HG03469 (cell line): ENCODE results near the gene TPPP2.
"Not testable (repeated sequence)": the region's sequence is repeated elsewhere in the genome, so short reads cannot be mapped to it uniquely, and the experiment has no call there.

Experiments
- ATAC-seq: cut with Tn5 transposase; IDR thresholded peaks from one replicate; pipeline ENCODE4 v1.9.1; 2021; ENCODE audit warnings: mild to moderate bottlenecking, moderate library complexity, moderate number of reproducible peaks; ENCODE audit not compliant: unreplicated experiment

TPPP2 gene

DNA sequence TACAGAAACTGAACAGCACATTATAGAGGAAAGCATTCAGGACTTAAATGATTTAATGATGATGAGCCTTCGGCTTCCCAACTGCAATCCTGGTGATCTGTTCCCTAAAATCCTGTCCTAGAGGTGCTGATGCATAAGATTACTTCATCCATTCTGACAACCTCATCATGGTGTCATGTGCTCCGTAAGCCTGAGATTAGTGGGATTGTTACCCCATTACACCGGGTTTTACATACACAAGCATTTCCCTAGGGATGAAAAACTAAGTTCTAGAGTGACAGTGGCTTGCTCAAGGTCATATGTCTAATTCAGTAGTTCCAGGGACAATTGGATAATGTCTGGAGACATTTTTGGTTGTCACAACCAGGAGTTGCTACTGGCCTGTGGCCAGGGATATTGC, 7.1 kb downstream of the TPPP2 start:
- ATAC-seq: no peak

DNA sequence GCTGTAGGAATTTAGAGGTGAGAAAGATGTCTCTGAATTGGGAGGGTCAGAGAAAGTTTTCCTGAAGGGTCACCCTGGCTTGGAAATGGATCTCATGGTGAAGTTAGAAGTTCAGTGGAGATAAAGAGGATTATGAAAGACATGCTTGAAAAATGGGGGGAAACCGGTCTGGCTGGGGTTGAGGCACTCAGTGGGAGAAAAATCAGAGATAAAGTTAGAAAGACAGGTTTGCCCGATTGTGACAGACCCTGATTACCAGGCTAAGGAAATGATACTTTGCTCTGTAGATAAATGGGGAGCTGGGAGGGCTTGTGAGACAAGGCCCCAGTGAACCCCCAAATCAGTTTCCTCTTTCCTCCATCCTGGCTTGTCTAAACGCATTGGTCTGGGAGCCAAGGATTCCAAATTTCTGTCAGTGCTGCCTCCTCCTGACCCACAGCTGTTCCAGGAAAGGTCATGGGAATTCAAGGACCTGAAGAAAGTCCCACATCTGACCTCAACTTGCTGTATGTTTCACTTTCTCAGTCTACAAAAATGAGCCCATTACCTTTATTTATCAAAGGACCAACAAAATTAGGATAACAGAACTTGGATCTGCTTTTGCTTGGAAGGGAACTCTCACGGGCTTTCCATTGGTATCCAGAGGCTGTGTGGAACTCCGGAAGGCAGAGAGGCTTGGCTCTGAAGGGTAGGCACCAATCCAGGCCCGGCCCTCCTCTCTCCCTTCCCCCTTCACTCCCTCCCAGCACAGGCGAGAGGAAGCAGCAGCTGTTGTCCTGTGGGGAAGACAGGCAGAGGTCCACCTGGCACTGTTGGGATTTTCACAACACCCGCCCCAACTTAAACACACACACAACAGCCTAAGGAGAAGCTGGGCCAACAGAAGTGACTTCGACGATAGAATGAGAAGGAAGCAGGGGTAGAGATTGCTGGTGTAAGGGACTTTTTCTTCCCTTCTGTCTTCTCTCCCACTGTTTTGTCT, 8.7 kb downstream of the TPPP2 start:
- ATAC-seq: no peak

DNA sequence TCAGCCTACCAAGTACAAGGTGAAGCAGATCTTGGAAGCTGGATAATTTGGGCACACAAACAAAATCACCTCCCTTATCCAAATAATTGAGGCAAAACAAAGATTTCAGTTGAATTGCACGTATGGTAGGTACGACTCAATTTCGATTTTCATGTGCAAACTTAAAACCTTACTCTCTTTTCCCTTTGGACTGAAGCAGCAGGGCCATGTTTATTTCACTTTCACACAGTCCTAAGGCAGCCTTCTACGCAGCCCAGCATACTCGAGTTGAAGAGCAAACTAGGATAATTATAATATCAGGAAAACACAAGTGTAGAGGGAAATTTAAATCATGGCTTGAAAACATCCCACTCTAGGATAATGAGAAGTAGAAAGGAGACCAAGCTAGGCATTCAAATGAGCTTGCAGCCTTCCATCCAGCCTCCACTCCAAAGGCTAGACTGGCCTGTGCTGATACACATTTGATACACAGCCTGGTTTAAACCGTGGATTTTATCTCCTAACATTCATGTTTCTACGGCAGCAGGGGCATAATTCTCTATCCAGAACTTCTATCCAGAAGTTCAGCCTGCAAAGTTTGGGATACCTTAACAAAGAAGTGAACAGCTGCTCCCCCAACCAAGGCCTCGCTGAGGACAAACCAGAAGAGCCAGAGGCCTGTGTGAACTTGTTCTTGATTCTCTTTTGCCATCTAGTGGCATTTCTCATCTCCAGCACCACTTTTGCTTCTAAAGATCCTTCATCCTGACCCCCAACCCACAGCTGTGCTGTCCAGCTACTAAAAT, 9.8 kb downstream of the TPPP2 start:
- no peak for ATAC-seq

DNA sequence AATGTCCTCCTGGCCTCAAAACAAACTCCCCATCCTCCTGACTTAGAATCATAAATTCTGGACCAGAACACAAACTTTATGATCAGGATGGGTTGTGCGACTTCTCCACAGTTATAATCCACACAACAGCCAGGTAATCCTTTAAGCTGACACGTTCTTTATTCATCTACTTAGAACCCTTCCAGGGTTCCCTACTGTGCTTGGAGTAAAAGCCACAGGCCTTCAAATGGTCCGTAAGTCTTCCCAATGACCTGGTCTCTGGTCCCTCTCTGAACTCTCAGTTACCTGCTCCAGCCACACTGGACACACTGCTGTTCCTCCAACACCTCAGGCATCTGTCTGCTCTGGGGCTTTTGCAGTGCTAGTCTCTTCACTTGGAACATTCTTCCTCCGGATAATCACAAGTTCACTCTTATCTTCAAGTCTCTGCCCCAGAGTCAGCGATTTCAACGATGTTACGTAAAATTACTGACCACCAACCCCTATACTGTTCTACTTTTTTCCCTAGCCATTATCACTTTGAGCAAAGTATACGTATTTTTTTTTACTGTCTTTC, 10.4 kb downstream of the TPPP2 start:
- no peak for ATAC-seq

DNA sequence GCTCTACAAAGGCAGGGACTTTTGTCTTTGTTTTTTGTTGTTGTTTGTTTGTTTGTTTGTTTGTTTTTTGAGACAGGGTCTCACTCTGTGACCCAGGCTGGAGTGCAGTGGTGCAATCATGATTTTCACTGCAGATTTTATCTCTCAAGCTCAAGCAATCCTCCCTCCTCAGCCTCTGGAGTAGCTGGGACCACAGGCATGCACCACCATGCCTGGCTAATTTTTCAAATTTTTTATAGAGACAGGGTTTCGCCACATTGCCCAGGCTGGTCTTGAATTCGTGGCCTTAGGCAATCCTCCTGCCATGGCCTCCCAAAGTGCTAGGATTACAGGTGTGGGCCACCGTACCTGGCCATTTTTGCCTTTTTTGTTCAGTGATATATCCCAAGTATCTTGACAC, 10.9 kb downstream of the TPPP2 start:
- ATAC-seq: not testable (repeated sequence)

DNA sequence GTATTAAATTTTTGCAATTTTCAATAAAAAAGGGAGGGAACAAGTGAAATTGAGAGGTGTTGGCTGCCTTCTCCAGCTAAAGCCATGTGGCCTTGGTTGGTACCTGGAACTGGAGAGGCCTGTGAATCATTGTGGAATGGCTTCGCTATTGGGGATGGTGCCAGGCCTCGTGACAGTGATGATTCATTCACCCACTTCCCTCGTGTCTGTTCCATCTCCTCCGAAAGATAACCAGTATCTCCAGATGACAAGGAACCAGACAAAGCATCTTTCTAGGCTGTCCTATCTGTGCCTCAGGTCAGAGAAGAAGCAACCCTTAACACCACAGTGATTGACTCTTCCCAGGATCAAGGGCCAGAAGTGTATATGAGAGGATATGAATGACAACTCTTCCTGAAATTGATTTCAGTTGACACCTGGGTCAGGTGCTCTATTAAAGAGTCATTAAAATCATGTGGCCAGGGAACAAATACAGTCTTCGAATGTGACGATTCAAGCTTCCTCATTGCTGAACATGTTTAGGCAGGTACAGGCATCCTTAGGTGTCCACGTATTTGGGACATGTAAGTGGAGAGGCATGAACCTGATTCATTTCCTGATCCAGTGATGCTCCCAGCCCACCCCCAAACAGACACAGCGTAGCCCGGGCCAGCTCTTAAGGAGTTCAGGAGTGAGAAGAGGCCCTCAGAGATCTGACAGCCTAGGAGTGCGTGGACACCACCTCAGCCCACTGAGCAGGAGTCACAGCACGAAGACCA, 11.8 kb downstream of the TPPP2 start, which contains the start of gene RNASE7:
RNASE7 (plus strand) TSS at position 687 of the 758 bp plus-strand sequence. CDS start 631 bp downstream, outside the sequence.
- ATAC-seq: no peak

DNA sequence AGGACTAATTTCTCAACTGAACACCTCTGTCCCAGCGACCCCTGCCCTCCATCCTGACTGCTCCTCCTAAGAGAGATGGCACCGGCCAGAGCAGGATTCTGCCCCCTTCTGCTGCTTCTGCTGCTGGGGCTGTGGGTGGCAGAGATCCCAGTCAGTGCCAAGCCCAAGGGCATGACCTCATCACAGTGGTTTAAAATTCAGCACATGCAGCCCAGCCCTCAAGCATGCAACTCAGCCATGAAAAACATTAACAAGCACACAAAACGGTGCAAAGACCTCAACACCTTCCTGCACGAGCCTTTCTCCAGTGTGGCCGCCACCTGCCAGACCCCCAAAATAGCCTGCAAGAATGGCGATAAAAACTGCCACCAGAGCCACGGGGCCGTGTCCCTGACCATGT, 12.9 kb downstream of the TPPP2 start:
- no peak for ATAC-seq

DNA sequence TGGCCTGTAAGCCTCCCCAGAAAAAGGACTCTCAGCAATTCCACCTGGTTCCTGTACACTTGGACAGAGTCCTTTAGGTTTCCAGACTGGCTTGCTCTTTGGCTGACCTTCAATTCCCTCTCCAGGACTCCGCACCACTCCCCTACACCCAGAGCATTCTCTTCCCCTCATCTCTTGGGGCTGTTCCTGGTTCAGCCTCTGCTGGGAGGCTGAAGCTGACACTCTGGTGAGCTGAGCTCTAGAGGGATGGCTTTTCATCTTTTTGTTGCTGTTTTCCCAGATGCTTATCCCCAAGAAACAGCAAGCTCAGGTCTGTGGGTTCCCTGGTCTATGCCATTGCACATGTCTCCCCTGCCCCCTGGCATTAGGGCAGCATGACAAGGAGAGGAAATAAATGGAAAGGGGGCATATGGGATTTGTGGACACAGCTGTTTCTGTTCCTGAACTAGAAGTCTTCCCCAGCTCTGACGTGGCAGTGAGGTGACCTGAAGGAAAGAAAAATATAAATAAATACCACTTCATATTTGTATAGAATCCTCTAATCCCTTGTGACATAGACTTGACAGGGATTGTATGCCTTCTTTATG, 13.5 kb downstream of the TPPP2 start:
- ATAC-seq: no peak

DNA sequence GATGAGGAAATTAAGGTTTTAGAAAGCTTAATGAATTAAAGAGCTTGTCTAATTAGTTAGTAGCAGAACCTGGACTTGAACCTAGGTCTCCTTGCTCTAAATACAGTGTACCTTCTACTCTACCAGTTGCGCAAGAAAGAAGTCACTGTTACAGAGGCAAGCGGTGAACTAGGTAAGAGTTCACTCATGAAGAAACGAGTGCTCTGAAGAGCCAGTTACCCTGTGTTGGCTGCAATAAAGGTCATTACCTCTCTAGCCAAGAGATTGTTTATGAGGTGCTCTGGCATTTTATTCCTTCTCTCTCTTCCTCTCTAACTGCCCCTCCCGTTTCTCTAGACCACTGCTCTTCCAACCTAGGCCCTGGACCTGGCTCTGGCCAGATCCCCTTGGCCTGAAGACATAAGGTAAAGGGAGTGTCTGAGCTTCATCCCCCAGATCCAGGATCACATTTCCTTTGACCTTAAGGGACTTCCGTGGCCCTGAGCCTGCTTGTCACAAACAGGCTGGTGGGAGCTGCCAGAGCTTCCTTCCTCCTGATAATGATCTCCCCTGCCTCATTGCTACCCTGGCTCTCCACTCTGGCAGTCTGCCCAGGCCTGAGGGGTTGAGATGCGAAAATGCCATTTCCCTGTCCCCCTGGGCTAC, 14.1 kb downstream of the TPPP2 start:
- ATAC-seq: no peak

DNA sequence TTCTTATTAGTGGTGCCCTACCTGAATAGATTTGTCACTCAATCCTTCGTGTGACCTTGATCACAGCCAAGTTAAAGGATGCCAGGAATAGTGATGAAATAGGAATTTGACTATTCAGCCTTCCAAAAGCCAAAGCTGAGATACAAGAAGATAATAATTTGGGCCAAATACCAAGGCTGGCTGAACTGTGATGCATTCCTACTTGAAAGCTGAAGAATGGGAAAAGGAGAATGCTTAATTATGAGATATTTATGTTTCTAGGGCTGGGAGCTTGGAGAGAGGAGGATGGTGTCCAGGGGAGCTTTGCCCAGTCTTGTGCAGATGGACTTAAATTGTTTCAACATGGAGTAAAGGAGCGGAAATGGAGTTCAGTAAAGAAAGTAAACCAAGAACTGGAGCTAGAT, 17.4 kb downstream of the TPPP2 start:
- ATAC-seq: no peak

DNA sequence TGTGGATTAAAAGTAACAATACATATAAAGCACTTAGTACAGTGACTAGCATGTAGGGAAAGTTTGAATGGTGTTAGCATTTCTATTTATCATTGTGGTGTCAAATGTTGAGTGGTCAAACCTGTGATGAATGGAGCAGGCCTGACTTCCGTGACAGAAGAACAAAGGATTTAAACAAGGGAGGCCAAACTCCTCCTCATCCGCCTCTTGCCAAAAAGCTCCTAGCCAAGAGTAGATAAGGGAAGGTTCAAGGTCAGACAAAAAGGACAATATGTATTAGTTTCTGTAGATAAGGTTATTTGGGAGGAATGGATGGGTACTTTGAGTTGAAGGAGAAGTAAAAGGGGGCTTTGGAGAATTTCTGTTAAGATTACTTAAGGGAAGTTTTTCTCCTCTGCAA, 18.6 kb downstream of the TPPP2 start:
- ATAC-seq: no peak

DNA sequence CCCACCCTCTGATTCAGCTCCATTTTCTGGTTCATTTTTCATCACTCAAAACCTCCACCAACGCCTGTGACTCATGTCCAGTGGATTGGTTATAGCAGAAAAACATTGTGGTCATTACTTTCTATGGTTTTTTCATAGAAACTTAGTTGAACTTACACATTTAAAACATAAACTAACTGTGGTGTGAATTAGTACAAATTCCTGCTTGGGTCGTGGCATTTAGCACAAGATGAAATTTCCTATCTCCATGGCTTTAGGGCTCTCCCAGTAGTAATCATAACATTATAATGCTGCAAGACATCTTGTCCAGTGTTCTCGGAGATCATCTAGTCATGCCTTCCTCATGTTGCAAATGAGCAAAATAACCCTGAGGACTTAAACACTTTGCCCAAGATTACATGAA, 19.3 kb downstream of the TPPP2 start:
- ATAC-seq: no peak

DNA sequence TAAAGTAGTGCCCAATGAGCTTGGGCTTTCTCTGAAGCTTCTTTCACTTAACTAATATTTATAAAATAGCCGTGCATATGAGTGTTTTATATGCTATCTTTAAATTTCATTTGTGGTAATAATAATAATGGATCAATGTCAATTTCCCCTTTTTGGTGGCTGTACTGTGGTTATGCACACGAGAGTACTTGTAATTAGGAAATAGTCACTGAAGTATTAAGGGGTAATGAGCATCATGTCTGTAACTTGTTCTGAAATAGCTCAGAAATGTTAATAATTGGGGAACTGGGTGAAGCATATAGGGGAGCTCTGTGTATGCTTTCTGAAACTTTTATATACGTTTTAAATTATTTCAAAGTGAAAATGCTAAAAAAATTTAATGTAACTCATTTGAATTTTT, 20.6 kb downstream of the TPPP2 start:
- ATAC-seq: no peak

DNA sequence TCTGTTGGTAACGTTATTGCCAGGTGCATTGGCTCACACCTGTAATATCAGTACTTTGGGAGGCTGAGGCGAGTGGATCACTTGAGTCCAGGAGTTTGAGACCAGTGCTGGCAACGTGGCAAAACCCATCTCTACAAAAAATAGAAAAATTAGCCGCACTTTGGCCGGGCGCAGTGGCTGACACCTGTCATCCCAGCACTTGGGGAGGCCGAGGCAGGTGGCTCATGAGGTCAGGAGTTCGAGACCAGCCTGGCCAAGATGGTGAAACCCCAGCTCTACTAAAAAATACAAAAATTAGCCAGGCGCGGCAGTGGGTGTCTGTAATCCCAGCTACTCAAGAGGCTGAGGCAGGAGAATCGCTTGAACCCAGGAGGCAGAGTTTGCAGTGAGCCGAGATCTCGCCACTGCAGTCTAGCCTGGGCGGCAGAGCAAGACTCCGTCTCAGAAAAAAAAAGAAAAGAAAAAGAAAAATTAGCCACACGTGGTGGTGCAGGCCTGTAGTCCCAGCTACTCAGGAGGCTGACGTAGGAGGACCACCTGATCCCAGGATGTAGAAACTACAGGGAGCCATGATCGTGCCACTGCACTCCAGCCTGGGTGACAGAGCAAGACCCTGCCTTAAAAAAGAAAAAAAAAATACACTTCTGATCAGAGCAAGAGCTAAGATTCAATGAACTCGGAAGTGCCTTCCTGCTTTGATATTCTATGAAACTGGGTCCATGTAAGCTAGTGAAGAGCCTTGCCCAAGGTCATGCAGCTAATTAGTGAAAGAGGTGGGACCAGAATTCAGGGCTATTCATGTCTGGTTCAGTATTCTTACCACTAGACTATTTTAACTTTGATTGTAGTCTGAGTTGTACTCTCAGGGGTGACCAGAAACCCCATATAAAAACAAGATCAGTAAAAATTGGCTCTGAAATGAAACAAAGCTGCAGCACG, 23.4 kb downstream of the TPPP2 start:
- no peak for ATAC-seq

DNA sequence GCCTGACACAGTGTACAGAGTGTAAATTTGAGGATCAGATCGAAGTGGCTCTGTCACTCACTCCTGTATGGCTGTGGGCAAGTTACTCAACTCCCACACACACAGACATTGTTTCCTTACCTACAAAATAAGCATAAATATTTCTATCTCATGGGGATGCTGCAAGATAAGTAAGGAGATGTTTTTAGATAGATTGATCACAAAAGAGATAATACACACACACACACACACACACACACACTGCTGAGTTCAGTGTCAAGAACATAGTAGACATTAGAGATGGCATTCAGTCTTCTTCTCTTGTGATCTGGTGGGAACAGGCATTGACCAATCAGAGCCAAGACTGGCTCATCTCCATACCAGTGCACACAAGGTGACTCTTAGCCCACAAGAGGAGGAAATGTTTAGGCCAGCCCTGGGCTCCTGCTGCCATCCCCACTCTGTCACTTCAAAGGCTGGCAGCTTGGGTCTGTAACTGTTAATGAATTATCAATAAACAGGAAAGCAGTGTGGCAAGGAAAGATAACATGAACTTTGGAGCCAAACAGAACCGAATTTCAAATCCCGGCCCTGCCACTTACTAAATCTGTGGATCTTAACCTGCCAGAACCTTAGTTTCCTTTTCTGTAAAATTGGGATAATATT, 24.2 kb downstream of the TPPP2 start:
- ATAC-seq: no peak

DNA sequence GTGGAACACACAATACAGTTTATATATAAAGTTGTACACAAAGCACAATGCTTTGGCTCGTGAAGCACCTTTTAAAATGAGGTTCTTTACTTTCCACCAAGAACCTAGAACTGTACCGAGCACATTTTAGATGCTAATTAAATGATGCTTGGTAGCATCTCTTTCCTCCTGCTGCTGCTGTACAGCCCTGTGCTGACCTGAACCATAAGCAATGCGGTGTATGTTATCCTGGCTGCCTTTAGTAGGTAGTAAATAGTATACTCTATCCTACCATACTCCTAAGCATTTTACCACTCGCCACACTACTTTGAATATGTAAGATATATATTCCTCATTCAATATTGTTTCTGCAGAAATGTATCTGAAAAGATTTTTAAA, 24.7 kb downstream of the TPPP2 start:
- no peak for ATAC-seq

DNA sequence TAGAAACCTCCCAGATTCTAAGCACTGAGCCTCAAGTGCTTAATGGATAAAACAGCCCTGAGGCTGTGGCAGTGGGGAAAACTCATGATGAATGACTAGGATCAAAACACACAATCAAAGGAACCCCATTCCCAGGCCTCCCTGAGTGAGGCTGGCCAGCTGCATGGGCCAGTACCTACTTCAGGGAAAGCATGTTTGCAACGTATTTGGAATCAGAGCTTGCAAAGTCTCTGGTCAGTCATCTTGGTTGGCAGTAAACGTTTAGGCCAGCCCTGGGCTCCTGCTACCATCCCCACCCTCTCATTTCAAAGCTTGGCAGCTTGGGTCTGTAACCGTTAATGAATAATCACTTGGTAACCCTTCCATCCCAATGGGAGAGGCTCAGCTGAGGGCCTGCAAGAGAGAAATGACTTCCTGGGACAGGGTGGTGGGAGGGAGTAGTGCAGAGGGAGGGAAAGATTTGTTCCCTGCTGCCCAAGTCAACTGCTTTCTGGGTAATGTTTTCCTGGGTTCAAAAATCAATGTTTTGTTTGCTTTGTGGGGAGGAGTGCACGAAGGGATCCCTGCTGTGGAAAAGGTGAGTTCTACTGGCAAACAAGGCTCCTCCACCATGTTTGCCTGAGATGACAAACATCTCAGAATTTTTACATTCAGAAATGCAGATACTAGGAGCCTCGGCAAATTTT, 25.6 kb downstream of the TPPP2 start:
- no peak for ATAC-seq
